Ovary (tissue), 9 donors: ENCODE measurements around the gene BCOR. TPM values are rescaled to one million over a fixed set of nuclear protein-coding genes. Genes with fewer than 3 reads are reported as not detected.
A peak's percentile ranks its signal among the peaks of the same experiment; 100 is the strongest.

Experiments
- DNase-seq, 5 donors: peaks; one replicate each; pipeline ENCODE4 v3.0.0-alpha.2; 2019 to 2020
- H3K27ac ChIP-seq, 2 donors: fragments of 200-600 bp; one replicate each; pipeline versions ENCODE4 v1.5.1 to v1.8.0; 2019 to 2022
- H3K27me3 ChIP-seq: fragments of 200-600 bp; one replicate; pipeline ENCODE4 v1.8.0; 2022
- H3K36me3 ChIP-seq: fragments of 200-600 bp; sonication (generic); one replicate; pipeline ENCODE4 v1.5.1; 2019
- H3K4me1 ChIP-seq: one replicate; pipeline ENCODE4 v1.8.1; 2013; ENCODE audit warnings: mild to moderate bottlenecking, moderate library complexity; ENCODE audit not compliant: insufficient read depth
- H3K4me3 ChIP-seq: fragments of 200-600 bp; sonication (generic); one replicate; pipeline ENCODE4 v1.5.1; 2017
- H3K9me3 ChIP-seq, 2 donors: fragments of 200-600 bp in 1 of 2; sonication (generic) in 1 of 2; one replicate each; pipeline versions ENCODE4 v1.5.1 to v1.8.1; 2013 to 2019; ENCODE audit warnings: mild to moderate bottlenecking in 1 of 2, moderate library complexity in 1 of 2
- CTCF ChIP-seq, 3 donors: fragments of 450-650 bp in 2 of 3; fragments of 200-600 bp in 1 of 3; IDR thresholded peaks; one replicate each; pipeline versions ENCODE4 v1.5.1 to v1.8.0; 2016 to 2022; ENCODE audit warnings: antibody characterized with exemption in 3 of 3, mild to moderate bottlenecking in 1 of 3
- EP300 ChIP-seq: sonication (generic); formaldehyde crosslinking; IDR thresholded peaks from one replicate; pipeline ENCODE4 v1.6.1; 2017; ENCODE audit warnings: antibody characterized with exemption
- POLR2A ChIP-seq: fragments of 450-650 bp; IDR thresholded peaks from one replicate; pipeline ENCODE4 v1.6.1; 2017; ENCODE audit warnings: antibody characterized with exemption, mild to moderate bottlenecking, moderate library complexity
- WGBS, 3 donors: extraction: QIAGEN DNeasy Blood & Tissue Kit in 1 of 3; methylation state at CpG; one replicate each; pipeline versions ENCODE4 v1.1.5 to v1.1.7; 2013 to 2017; 5-methylcytosine and 5-hydroxymethylcytosine counted together
- intact Hi-C, 4 donors: fragments of 100-400 bp; cut with DNase I; formaldehyde crosslinking; loops; one replicate each; pipeline versions ENCODE4 v1.11.0 to v1.15.1; 2022 to 2023
- polyA plus RNA-seq, 2 donors: library from polyadenylated mRNA; stranded (reverse); fragments of 200-250 nt in 1 of 2; fragments of 350-450 nt in 1 of 2; fragmentation: Illumina TruSeq in 1 of 2; extraction: RNeasy Lipid Tissue Mini Kit (QIAGEN cat#74804) in 1 of 2; gene quantifications; one replicate each; pipeline ENCODE4 v1.2.3, GENCODE V29; 2013 to 2014
- total RNA-seq, 7 donors: library from RNA; depleted of rRNA in 2 of 7; stranded (reverse); fragments of >200 nt in 2 of 7; fragmentation: NEBNext Ultra II Directional in 3 of 7; extraction: Animal tissue kit (Norgen Biotek cat#: 25700) in 3 of 7; gene quantifications; one replicate each; pipeline versions ENCODE4 v1.1.0 to v1.2.4, GENCODE V29; 2016 to 2023
- donor health status: DM: no; HTN: no; CAD: no; lungs with moderate emphysema.
- donor health status: DM: no; HTN: no; CAD: no.
- donor health status: Bipolar disorder and iron deficiency.
- donor health status: DM: yes; HTN: yes; CAD: no.
- donor health status: DM: no; HTN: no; CAD: no.
- donor health status: DM: yes; HTN: yes; CAD: no.

The BCOR gene
- total and polyA plus RNA-seq, 9 donors = 17.7 to 57.2 (median 42.3) TPM

DNA sequence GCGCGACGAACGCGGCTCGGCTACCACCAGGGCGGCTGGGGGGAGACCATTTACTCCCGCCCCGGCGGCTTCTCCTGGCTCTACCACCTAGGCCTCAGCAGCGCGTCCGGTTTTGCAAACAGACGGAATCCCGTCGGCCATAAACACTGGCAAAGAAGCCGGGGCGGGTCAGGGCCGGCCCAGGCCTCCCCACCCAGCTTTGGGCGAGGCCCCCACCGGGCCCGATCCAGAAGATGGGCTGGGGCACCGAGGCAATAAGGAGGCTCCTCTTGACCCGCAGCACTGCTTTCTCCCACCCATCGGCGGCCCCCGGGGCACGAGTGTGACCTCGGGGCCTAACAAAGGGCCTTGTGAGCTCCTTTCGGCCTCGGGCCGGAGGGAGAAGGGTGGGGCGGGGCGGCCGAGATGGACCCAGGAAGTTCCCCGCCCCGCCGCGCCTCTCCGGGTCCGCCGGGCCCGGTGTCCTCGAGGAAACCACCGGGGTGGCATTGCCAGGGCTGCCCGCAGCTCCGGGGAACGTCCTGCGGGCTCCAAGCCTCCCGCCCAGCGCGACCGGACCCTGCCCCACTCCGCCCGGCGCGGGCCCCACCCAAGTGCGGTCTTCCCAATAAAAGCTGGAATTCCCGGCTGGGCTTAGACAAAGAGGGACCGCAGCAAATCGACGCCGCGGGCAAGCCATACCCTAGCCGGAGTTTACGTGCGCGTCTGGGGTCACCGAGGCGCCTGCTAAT, 5.9 kb downstream of the BCOR start:
- 43 to 67% (median 54%) methylated on average over 51 to 70 of the region's 70 CpGs for WGBS, 3 donors
- H3K4me1 ChIP-seq = peaks cover 2% of the 10 kb centered on the region
- H3K27me3 ChIP-seq = no peaks in the 10 kb centered on the region
- H3K36me3 ChIP-seq = no peaks in the 10 kb centered on the region
- no peak for TF ChIP-seq EP300
- no peak for TF ChIP-seq CTCF (IDR thresholded peaks at IDR 0.05)
- TF ChIP-seq POLR2A = no peak
- H3K4me3 ChIP-seq = no peak overlapping the region
- intact Hi-C loops = loop anchor here in 2 of 4 donors (5.0 kb wide), 2 partner anchors 75 to 360 kb away; no protein-coding TSS in a partner anchor
- H3K9me3 ChIP-seq = no peaks in the 10 kb centered on the region
- no peak for DNase-seq
- H3K27ac ChIP-seq = no peak overlapping the region

DNA sequence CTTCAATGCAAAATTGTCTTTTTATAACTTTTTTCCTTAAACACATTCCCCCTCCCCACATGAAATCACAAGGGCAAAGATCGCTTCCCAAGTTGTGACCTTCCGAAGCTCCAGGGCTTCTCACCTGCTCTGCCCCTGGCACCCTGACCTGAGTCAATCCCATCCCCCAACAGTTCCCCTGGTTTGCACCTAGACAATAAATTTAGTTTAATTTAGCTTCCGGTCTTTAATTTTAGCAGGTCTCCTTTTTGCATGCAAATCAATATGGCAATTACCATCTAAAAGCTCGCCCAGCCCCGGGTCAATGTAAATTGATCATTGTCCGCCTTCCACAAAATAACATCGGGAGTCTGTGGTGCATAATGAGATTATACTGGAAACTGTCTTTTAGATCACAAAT, 6.8 kb downstream of the BCOR start:
- Histone ChIP-seq H3K27ac (peak overlapping the region in 1 of 2 donors; percentile 53), H3K4me1 (peaks cover 5% of the 10 kb centered on the region), H3K9me3 (no peaks in the 10 kb centered on the region), H3K4me3 (no peak overlapping the region), H3K27me3 (no peaks in the 10 kb centered on the region), H3K36me3 (no peaks in the 10 kb centered on the region)
- 48 to 61% (median 57%) methylated on average over 7 of the region's 7 CpGs for WGBS, 3 donors
- TF ChIP-seq POLR2A (no peak), EP300 (no peak), CTCF (IDR thresholded peaks at IDR 0.05) (no peak)
- peak in 1 of 5 donors; percentile 21 for DNase-seq
- intact Hi-C loops = loop anchor here in 2 of 4 donors (5.0 kb wide), 2 partner anchors 76 to 359 kb away; no protein-coding TSS in a partner anchor

- no peaks in the 10 kb centered on the region for H3K9me3 ChIP-seq
- TF ChIP-seq POLR2A (no peak), EP300 (no peak), CTCF (IDR thresholded peaks at IDR 0.05) (no peak)
- no peaks in the 10 kb centered on the region for H3K27me3 ChIP-seq
- WGBS, 3 donors = 4 to 9% (median 5%) methylated on average over 44 to 63 of the region's 63 CpGs
- DNase-seq = peak; percentile 57 to 81 (median 73)
- H3K27ac ChIP-seq = peak overlapping the region; percentile 47 to 53
- peaks cover 8% of the 10 kb centered on the region for H3K4me1 ChIP-seq
- intact Hi-C loops = loop anchor here in 2 of 4 donors (5.0 kb wide), 2 partner anchors 77 to 358 kb away; no protein-coding TSS in a partner anchor
- peak overlapping the region; percentile 33 for H3K4me3 ChIP-seq
- no peaks in the 10 kb centered on the region for H3K36me3 ChIP-seq
These were observed 7.5 kb downstream of the BCOR start for GRCh38 chrX:40090050-40090804.

DNA sequence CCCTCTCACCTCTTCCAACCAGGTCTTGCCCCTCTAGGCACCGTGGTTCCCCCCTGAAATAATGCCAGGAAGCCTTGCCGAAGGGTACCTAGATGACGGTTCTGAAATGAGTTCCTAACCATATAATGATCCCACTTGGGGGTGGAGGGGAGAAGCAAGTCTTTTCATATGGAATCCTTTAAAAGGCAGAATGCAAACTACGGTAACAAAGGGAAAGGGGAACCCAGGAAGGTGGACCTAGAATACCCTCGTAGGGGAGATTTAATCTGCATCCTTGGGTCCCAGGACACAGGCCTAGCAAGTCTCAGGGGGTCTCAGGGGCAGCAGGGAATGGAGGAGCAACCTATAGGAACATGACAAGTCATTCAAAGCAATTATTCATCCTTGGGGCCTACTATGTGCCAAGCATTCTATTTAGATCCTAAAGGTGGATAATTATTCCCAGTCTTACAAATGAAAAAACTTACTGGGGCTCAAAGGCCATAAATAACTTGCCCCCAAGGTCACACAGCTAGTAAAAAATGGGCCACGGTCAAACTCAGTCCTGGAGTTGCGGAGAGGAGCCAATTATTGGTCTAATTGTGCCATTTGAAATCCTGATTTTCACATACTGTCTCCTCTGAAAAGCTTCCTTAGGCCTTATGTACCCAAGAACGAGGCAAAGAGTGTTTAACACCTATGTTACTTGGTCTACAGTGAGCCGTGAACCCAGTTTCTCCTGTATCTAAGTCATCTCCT, 8.8 kb downstream of the BCOR start:
- WGBS, 3 donors = 38 to 42% (median 39%) methylated on average over 9 of the region's 9 CpGs
- intact Hi-C loops = loop anchor here in 1 of 4 donors (5.0 kb wide), 1 partner anchor 77 kb away; no protein-coding TSS in a partner anchor
- H3K27me3 ChIP-seq = no peaks in the 10 kb centered on the region
- no peak for DNase-seq
- H3K4me1 ChIP-seq = peaks cover 8% of the 10 kb centered on the region
- H3K4me3 ChIP-seq = no peak overlapping the region
- no peaks in the 10 kb centered on the region for H3K36me3 ChIP-seq
- TF ChIP-seq POLR2A = no peak
- TF ChIP-seq CTCF (IDR thresholded peaks at IDR 0.05) = no peak
- TF ChIP-seq EP300 = no peak
- H3K9me3 ChIP-seq = no peaks in the 10 kb centered on the region
- H3K27ac ChIP-seq = peak overlapping the region in 1 of 2 donors; percentile 53
